ENCODE measurements around the gene ASB1.

ASB1 gene

DNA sequence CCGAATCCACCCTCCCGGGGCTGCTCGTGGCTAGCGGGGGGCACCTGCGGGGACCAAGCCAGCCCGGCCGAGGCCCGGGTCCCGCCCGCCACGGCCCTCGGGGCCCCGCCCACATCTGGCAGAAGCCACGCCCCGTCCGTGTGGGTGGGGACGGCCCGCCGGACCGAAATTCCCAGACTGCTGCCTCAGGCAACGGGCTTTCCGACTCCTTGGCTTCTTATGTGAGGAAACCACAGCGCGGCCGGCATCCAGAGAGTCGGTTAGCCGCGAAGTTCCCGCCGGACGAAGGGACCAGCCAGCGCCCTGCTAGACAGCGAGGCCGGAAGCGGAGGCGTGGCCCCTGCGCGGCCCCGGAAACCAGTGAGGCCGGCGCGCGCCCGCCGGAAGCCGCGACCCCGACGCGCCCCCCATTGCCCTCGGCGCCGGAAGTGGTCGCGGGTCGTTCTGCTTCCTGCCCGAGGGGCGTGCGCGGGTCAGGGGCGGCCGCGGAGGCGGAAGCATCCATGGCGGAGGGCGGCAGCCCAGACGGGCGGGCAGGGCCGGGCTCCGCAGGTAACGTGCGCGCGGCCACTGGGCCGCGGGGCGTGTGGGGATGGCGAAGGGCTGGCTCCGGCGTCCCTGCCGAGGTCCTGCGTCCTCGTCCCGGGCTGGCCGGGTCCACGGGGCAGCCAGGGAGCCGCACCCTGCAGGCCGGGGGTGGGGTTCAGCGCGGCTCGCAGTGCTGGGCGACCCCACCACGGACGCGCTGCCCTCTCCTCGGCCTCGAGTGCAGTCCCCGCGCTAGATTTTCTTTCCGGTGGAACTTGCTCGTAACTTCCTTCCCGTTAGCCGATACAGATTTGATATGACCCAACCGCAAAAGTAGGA, at the start of gene ASB1:
ASB1 (plus strand) TSS at position 360 of the 867 bp plus-strand sequence; CDS start at position 504, 144 bp downstream.
- TF ChIP-seq, protein P1, sequence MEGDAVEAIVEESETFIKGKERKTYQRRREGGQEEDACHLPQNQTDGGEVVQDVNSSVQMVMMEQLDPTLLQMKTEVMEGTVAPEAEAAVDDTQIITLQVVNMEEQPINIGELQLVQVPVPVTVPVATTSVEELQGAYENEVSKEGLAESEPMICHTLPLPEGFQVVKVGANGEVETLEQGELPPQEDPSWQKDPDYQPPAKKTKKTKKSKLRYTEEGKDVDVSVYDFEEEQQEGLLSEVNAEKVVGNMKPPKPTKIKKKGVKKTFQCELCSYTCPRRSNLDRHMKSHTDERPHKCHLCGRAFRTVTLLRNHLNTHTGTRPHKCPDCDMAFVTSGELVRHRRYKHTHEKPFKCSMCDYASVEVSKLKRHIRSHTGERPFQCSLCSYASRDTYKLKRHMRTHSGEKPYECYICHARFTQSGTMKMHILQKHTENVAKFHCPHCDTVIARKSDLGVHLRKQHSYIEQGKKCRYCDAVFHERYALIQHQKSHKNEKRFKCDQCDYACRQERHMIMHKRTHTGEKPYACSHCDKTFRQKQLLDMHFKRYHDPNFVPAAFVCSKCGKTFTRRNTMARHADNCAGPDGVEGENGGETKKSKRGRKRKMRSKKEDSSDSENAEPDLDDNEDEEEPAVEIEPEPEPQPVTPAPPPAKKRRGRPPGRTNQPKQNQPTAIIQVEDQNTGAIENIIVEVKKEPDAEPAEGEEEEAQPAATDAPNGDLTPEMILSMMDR (IDR thresholded peaks at IDR 0.05; ENCODE audit: borderline replicate concordance, control extremely low read depth, extremely low read depth, insufficient read depth, missing control alignments), result no peak
- peak; percentile 94 for DNase-seq (ENCODE audit: low spot score)
- in situ Hi-C loops (cut with MboI; ENCODE audit: low sequenced_read_pairs, unreplicated experiment), result no loop called here

GRCh38 chr2:238378230-238379095, 48.3 kb upstream of the ASB1 start:
- DNase-seq (ENCODE audit: low spot score), result no peak
- in situ Hi-C loops (cut with MboI; ENCODE audit: low sequenced_read_pairs, unreplicated experiment), result no loop called here
- TF ChIP-seq, protein P1 (IDR thresholded peaks at IDR 0.05; ENCODE audit: borderline replicate concordance, control extremely low read depth, extremely low read depth, insufficient read depth, missing control alignments), result no peak

GRCh38 chr2:238379096-238379810, 47.5 kb upstream of the ASB1 start:
- DNase-seq (ENCODE audit: low spot score), result peak; percentile 35
- TF ChIP-seq, protein P1 (IDR thresholded peaks at IDR 0.05; ENCODE audit: borderline replicate concordance, control extremely low read depth, extremely low read depth, insufficient read depth, missing control alignments), result no peak
- in situ Hi-C loops (cut with MboI; ENCODE audit: low sequenced_read_pairs, unreplicated experiment), result no loop called here

GRCh38 chr2:238380336-238380735, 46.4 kb upstream of the ASB1 start:
- in situ Hi-C loops (cut with MboI; ENCODE audit: low sequenced_read_pairs, unreplicated experiment), result no loop called here
- no peak for DNase-seq (ENCODE audit: low spot score)
- TF ChIP-seq, protein P1 (IDR thresholded peaks at IDR 0.05; ENCODE audit: borderline replicate concordance, control extremely low read depth, extremely low read depth, insufficient read depth, missing control alignments), result no peak

GRCh38 chr2:238380785-238381184, 45.9 kb upstream of the ASB1 start:
- DNase-seq (ENCODE audit: low spot score), result no peak
- TF ChIP-seq, protein P1 (IDR thresholded peaks at IDR 0.05; ENCODE audit: borderline replicate concordance, control extremely low read depth, extremely low read depth, insufficient read depth, missing control alignments), result no peak
- in situ Hi-C loops (cut with MboI; ENCODE audit: low sequenced_read_pairs, unreplicated experiment), result no loop called here

Data from GM13976 (cell line).